LNCaP clone FGC (cell line): ENCODE data around the gene SEH1L.

Source experiments
- DNase-seq: peaks from one replicate; pipeline ENCODE4 v3.0.0-alpha.2; 2011; ENCODE audit warnings: low read depth
- H3K4me3 ChIP-seq: 2 replicates; pipeline ENCODE4 v1.5.1; 2011; ENCODE audit warnings: mild to moderate bottlenecking, low read depth, low read length, control low read depth
- CTCF ChIP-seq: IDR thresholded peaks from 2 replicates; pipeline ENCODE4 v1.5.1; 2012; ENCODE audit warnings: mild to moderate bottlenecking; ENCODE audit not compliant: control insufficient read depth, insufficient read depth; ENCODE audit errors: extremely low read depth

SEH1L gene

GRCh38 chr18:12939162-12939561 is 8.6 kb upstream of the SEH1L start:
- no peak overlapping the region for H3K4me3 ChIP-seq
- TF ChIP-seq CTCF, result no peak
- no peak for DNase-seq

GRCh38 chr18:12943215-12943614 is 4.6 kb upstream of the SEH1L start:
- no peak for DNase-seq
- H3K4me3 ChIP-seq, result no peak overlapping the region
- TF ChIP-seq CTCF, result no peak

GRCh38 chr18:12944709-12945108 is 3.1 kb upstream of the SEH1L start:
- TF ChIP-seq CTCF, result no peak
- peak; percentile 47 for DNase-seq
- H3K4me3 ChIP-seq, result no peak overlapping the region

GRCh38 chr18:12946549-12947284 is 1.1 kb upstream of the SEH1L start:
- H3K4me3 ChIP-seq, result peak overlapping the region; percentile 69
- 0 out of 2 replicates have a peak, but pooled peaks have one; percentile 4 for TF ChIP-seq CTCF
- DNase-seq, result no peak

- peak overlapping the region; percentile 60 for H3K4me3 ChIP-seq
- peak; percentile 68 for DNase-seq
- no peak for TF ChIP-seq CTCF
These were observed 416 bp downstream of the SEH1L start for GRCh38 chr18:12948050-12948804.

GRCh38 chr18:12958478-12958877 is 10.7 kb downstream of the SEH1L start:
- no peak for TF ChIP-seq CTCF
- DNase-seq, result no peak
- no peak overlapping the region for H3K4me3 ChIP-seq
